Spleen (tissue), 7 donors: Measurements from ENCODE around the gene TAF5.

Source experiments
- POLR2A ChIP-seq, 3 donors: fragments of 450-650 bp; IDR thresholded peaks; one replicate each; pipeline ENCODE4 v1.5.1; 2017; ENCODE audit warnings: antibody characterized with exemption in 3 of 3, mild to moderate bottlenecking in 1 of 3
- POLR2AphosphoS5 ChIP-seq, 3 donors: sonication (generic); formaldehyde crosslinking; IDR thresholded peaks; one replicate each; pipeline ENCODE4 v1.5.1; 2017; ENCODE audit warnings: antibody characterized with exemption in 3 of 3
- TF ChIP-seq, protein P1 (sequence below), 11 experiments: fragments of 200-600 bp in 7 of 11; fragments of 450-650 bp in 4 of 11; sonication (generic) in 4 of 11; IDR thresholded peaks in 8 of 11; conservative IDR thresholded peaks in 3 of 11; 1 replicate in 7 of 11; 2 replicates in 4 of 11; pipeline versions ENCODE4 v1.4.0 to v1.8.0; 2016 to 2021; ENCODE audit warnings: antibody characterized with exemption in 11 of 11, inconsistent platforms in 4 of 11, mild to moderate bottlenecking in 1 of 11
- donor health status: DM: no; HTN: no; CAD: no; lungs with moderate emphysema.
- donor health status: DM: no; HTN: no; CAD: no.
- donor health status: DM: no; HTN: no; CAD: no.

DNA sequence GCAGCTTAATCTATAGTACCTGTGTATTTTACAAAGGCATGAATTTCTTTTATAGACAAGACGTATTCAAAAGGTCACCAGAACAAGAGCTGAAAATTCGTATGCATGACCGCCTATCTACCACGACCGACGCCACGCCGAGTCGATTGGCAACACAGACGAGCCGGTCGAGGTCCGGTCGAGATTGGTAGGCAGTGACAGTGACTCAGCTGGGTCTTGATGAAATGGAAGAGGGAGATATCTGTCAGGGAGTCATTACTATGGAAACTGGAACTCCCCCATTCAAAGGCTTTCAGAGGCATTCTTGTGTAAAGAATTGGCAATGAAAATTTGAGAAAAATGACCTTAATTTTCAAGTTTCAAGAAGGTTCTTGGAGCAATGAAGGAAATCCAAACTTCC, 26.4 kb downstream of the TAF5 start:
- no peak for TF ChIP-seq POLR2A (IDR thresholded peaks at IDR 0.05)
- TF ChIP-seq, protein P1, sequence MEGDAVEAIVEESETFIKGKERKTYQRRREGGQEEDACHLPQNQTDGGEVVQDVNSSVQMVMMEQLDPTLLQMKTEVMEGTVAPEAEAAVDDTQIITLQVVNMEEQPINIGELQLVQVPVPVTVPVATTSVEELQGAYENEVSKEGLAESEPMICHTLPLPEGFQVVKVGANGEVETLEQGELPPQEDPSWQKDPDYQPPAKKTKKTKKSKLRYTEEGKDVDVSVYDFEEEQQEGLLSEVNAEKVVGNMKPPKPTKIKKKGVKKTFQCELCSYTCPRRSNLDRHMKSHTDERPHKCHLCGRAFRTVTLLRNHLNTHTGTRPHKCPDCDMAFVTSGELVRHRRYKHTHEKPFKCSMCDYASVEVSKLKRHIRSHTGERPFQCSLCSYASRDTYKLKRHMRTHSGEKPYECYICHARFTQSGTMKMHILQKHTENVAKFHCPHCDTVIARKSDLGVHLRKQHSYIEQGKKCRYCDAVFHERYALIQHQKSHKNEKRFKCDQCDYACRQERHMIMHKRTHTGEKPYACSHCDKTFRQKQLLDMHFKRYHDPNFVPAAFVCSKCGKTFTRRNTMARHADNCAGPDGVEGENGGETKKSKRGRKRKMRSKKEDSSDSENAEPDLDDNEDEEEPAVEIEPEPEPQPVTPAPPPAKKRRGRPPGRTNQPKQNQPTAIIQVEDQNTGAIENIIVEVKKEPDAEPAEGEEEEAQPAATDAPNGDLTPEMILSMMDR (IDR thresholded peaks at IDR 0.05 in 8 of 11, conservative IDR thresholded peaks at IDR 0.05 in 3 of 11): no peak
- TF ChIP-seq POLR2AphosphoS5 (IDR thresholded peaks at IDR 0.05): no peak
